MCF 10A (cell line): Measurements from ENCODE around the gene SOX5. TPM values are rescaled to one million over a fixed set of nuclear protein-coding genes. Genes with fewer than 3 reads are reported as not detected.

Experiments
- BruUV-seq: library from RNA; stranded (reverse); fragments of 400-500 nt; replicated peaks from 2 replicates; lab custom pipeline; 2021; lab: Mats Ljungman, UMichigan
- CTCF ChIA-PET: fragments of 300-600 bp; sonication (Branson Sonifier 250); formaldehyde crosslinking; extraction: SDS; loops from one replicate; lab custom pipeline; 2021; ENCODE audit warnings: antibody characterized with exemption, inconsistent platforms; lab: Yijun Ruan, JAX
- POLR2A ChIA-PET: fragments of 300-600, 350-650 bp; sonication (Branson Sonifier 250); formaldehyde crosslinking; extraction: SDS; loops from one replicate; lab custom pipeline; 2020; ENCODE audit warnings: antibody characterized with exemption, inconsistent platforms; lab: Yijun Ruan, JAX
- DNase-seq: peaks from one replicate; pipeline ENCODE4 v3.0.0-alpha.2; 2018; ENCODE audit not compliant: unreplicated experiment
- H3K27ac Mint-ChIP-seq: one replicate; pipeline ENCODE4 v1.8.0; 2022; ENCODE audit warnings: mild to moderate bottlenecking, low read depth, mixed read lengths; ENCODE audit not compliant: unreplicated experiment
- H3K27me3 Mint-ChIP-seq: one replicate; pipeline ENCODE4 v1.8.0; 2022; ENCODE audit warnings: mixed read lengths; ENCODE audit not compliant: insufficient read depth, unreplicated experiment
- H3K36me3 Mint-ChIP-seq: one replicate; pipeline ENCODE4 v1.8.0; 2022; ENCODE audit warnings: mild to moderate bottlenecking, moderate library complexity, mixed read lengths; ENCODE audit not compliant: insufficient read depth, unreplicated experiment
- H3K4me1 Mint-ChIP-seq: one replicate; pipeline ENCODE4 v1.8.0; 2022; ENCODE audit warnings: mixed read lengths; ENCODE audit not compliant: insufficient read depth, unreplicated experiment
- H3K4me3 Mint-ChIP-seq: one replicate; pipeline ENCODE4 v1.8.0; 2022; ENCODE audit warnings: mild to moderate bottlenecking, moderate library complexity, mixed read lengths; ENCODE audit not compliant: unreplicated experiment
- H3K9me3 Mint-ChIP-seq: one replicate; pipeline ENCODE4 v1.8.0; 2022; ENCODE audit warnings: mixed read lengths; ENCODE audit not compliant: unreplicated experiment
- CTCF ChIP-seq: fragments of 200-600 bp; IDR thresholded peaks from one replicate; pipeline ENCODE4 v1.8.0; 2022; ENCODE audit warnings: antibody characterized with exemption, mild to moderate bottlenecking; ENCODE audit not compliant: unreplicated experiment
- intact Hi-C: fragments of 100-400 bp; cut with micrococcal nuclease; formaldehyde crosslinking; loops from 2 replicates; pipeline ENCODE4 v1.14.1; 2022
- total RNA-seq: library from RNA; stranded (reverse); gene quantifications from 2 replicates; pipeline ENCODE4 v1.2.3, GENCODE V29; 2022

Gene SOX5
- total RNA-seq, 1 experiment from 2014 or later, result 0.91 TPM

DNA sequence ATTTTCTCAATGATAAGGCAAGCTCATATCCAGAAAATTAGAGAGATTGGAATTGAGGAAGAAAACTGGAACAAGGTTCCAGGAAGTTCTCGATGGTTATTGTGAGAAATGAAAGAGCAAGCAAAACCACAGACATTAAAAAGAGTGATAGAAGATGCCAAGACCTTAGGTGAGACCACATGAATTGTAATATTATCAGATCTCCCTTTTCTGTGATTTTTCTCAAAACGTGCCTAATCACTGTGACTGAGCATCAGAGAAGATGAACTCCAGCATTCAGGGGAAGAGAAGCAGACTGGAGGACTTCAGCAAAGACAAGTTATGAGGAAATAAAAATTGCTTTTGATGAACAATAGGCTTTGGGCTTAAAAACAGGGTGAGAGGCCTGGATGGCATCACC is 278.8 kb downstream of the SOX5 start:
- BruUV-seq, result no TSS peak

GRCh38 chr12:23669691-23670090 is 279.8 kb downstream of the SOX5 start:
- H3K27ac Mint-ChIP-seq, result no peak overlapping the region
- no TSS peak for BruUV-seq
- no peak overlapping the region for H3K4me3 Mint-ChIP-seq
- no peaks in the 10 kb centered on the region for H3K9me3 Mint-ChIP-seq
- ChIA-PET POLR2A (interaction anchor here (0.6 kb wide), 1 partner anchor 13 kb away, joined by 4 read pairs; no protein-coding TSS in a partner anchor), CTCF (no interaction called here)
- no peak for TF ChIP-seq CTCF
- peaks cover 27% of the 10 kb centered on the region for H3K27me3 Mint-ChIP-seq
- no peaks in the 10 kb centered on the region for H3K4me1 Mint-ChIP-seq
- intact Hi-C loops, result no loop called here
- H3K36me3 Mint-ChIP-seq, result no peaks in the 10 kb centered on the region
- no peak for DNase-seq

More for the DNA sequence above, 278.8 kb downstream of the SOX5 start:
- no peak for TF ChIP-seq CTCF
- Mint-ChIP-seq H3K9me3 (no peaks in the 10 kb centered on the region), H3K36me3 (no peaks in the 10 kb centered on the region), H3K27me3 (peaks cover 27% of the 10 kb centered on the region), H3K27ac (no peak overlapping the region), H3K4me3 (no peak overlapping the region), H3K4me1 (no peaks in the 10 kb centered on the region)
- POLR2A ChIA-PET, result interaction anchor here (0.6 to 0.8 kb wide), 2 partner anchors 11 to 1354 kb away, joined by 3 to 4 read pairs; no protein-coding TSS in a partner anchor
- DNase-seq, result no peak
- intact Hi-C loops, result no loop called here
- CTCF ChIA-PET, result interaction anchor here (0.7 kb wide), 1 partner anchor 894 kb away, joined by 3 read pairs; no protein-coding TSS in a partner anchor

- POLR2A ChIA-PET, result no interaction called here
- no peaks in the 10 kb centered on the region for H3K36me3 Mint-ChIP-seq
These were observed 282.6 kb downstream of the SOX5 start for GRCh38 chr12:23666866-23667265.

DNA sequence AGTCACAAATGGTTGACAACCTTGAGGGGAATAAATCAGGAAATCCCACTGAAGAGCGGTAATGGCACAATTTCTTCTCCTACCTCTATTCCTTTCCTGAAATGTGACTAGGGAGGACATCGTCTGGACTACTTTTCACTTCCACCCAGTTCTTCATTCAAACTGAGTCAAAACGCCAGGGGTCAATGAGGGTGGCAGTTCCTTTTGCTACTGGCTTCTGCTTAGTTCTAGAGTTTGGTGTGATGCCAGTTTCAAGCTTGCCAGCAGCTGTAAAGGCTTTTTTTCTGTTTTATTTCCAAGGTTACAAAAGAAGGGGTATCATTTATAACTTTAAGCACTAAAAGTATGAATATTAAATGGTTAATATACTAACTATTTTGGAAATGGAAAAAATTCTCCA is 286.5 kb downstream of the SOX5 start:
- BruUV-seq, result no TSS peak
- POLR2A ChIA-PET, result no interaction called here
- H3K36me3 Mint-ChIP-seq, result no peaks in the 10 kb centered on the region
- H3K9me3 Mint-ChIP-seq, result no peaks in the 10 kb centered on the region
- intact Hi-C loops, result no loop called here
- CTCF ChIA-PET, result no interaction called here
- H3K4me3 Mint-ChIP-seq, result no peak overlapping the region
- no peak overlapping the region for H3K27ac Mint-ChIP-seq
- peaks cover 37% of the 10 kb centered on the region for H3K27me3 Mint-ChIP-seq
- DNase-seq, result no peak
- TF ChIP-seq CTCF, result no peak
- H3K4me1 Mint-ChIP-seq, result no peaks in the 10 kb centered on the region

More at GRCh38 chr12:23666866-23667265, 282.6 kb downstream of the SOX5 start:
- DNase-seq, result no peak
- Mint-ChIP-seq H3K9me3 (no peaks in the 10 kb centered on the region), H3K4me1 (no peaks in the 10 kb centered on the region), H3K27me3 (peaks cover 37% of the 10 kb centered on the region), H3K27ac (no peak overlapping the region), H3K4me3 (no peak overlapping the region)
- intact Hi-C loops, result no loop called here
- no peak for TF ChIP-seq CTCF
- BruUV-seq, result no TSS peak
- CTCF ChIA-PET, result no interaction called here
